H1 (cell line): Measurements from ENCODE around the gene GLIS2. TPM values are rescaled to one million over a fixed set of nuclear protein-coding genes. Genes with fewer than 3 reads are reported as not detected.
A peak's percentile ranks its signal among the peaks of the same experiment; 100 is the strongest.

ENCODE experiments used
- ASH2L ChIP-seq: fragments of 200-600, 300-600 bp; sonication (generic); IDR thresholded peaks from one replicate; pipeline ENCODE4 v1.7.1; 2017; ENCODE audit warnings: low read length
- CHD1 ChIP-seq: IDR thresholded peaks from 2 replicates; pipeline ENCODE4 v1.6.1; 2012; ENCODE audit warnings: low read depth, low read length, improper control_type of control experiment
- CHD7 ChIP-seq: fragments of 300-600 bp; sonication (generic); IDR thresholded peaks from 2 replicates; pipeline ENCODE4 v1.7.1; 2012; ENCODE audit warnings: low read length, moderate library complexity, mild to moderate bottlenecking, inconsistent platforms; ENCODE audit not compliant: insufficient replicate concordance
- JUN ChIP-seq: IDR thresholded peaks from 2 replicates; pipeline ENCODE4 v1.6.1; 2011; ENCODE audit warnings: low read depth, mild to moderate bottlenecking, improper control_type of control experiment, low read length
- KDM4A ChIP-seq: IDR thresholded peaks from one replicate; pipeline ENCODE4 v1.7.1; 2012; ENCODE audit warnings: low read depth, mild to moderate bottlenecking, moderate library complexity, low read length, inconsistent platforms; ENCODE audit not compliant: severe bottlenecking
- NRF1 ChIP-seq: IDR thresholded peaks from 2 replicates; pipeline ENCODE4 v1.6.1; 2011; ENCODE audit warnings: mild to moderate bottlenecking, low read depth, low read length, improper control_type of control experiment
- POLR2AphosphoS5 ChIP-seq: IDR thresholded peaks from 2 replicates; pipeline ENCODE4 v1.6.1; 2011; ENCODE audit warnings: low read depth, low read length
- SP1 ChIP-seq: IDR thresholded peaks from 2 replicates; pipeline ENCODE4 v1.6.1; 2011; ENCODE audit warnings: low read depth, low read length
- SUZ12 ChIP-seq: fragments of 200-600 bp; sonication (generic); IDR thresholded peaks from 2 replicates; pipeline ENCODE4 v1.6.1; 2012; ENCODE audit warnings: mild to moderate bottlenecking, inconsistent platforms, low read length, moderate library complexity, mixed read lengths
- TAF1 ChIP-seq: IDR thresholded peaks from 2 replicates; pipeline ENCODE4 v1.6.1; 2011; ENCODE audit warnings: mild to moderate bottlenecking, low read depth, low read length
- ZNF274 ChIP-seq: IDR thresholded peaks from 2 replicates; pipeline ENCODE4 v1.7.0; 2012; ENCODE audit warnings: low read length, borderline replicate concordance; ENCODE audit errors: extremely low read depth
- polyA plus RNA-seq, 7 experiments: library from polyadenylated mRNA; depleted of rRNA in 3 of 7; stranded (reverse) in 5 of 7; unstranded in 2 of 7; fragments of >200 nt in 5 of 7; fragments of 200-250 nt in 2 of 7; gene quantifications; 1 replicate in 5 of 7; 2 replicates in 1 of 7; 4 replicates in 1 of 7; pipeline versions ENCODE4 v1.2.1 to v1.2.3, GENCODE V29; 2011 to 2013; ENCODE audit warnings: missing spikeins in 2 of 7, mixed read lengths in 2 of 7
- total RNA-seq: library from RNA; stranded (reverse); fragmentation: NEBNext Ultra II Directional; extraction: Animal tissue kit (Norgen Biotek cat#: 25700); gene quantifications from 2 replicates; pipeline ENCODE4 v1.2.1, GENCODE V29; 2021

Gene GLIS2
- total and polyA plus RNA-seq, 2 of the 8 experiments (the other 6 are each of a cell fraction or from before 2014, with no cell fraction given), result 4.3 to 17.4 TPM

GRCh38 chr16:4307215-4308037 is 8.4 kb upstream of the GLIS2 start (continued):
- TF ChIP-seq CHD7 (no peak), NRF1 (no peak), SP1 (0 out of 2 replicates have a peak, but pooled peaks have one; percentile 75), ZNF274 (no peak), SUZ12 (no peak), JUN (peak; percentile 87), TAF1 (no peak), POLR2AphosphoS5 (no peak), ASH2L (peak; percentile 17), KDM4A (no peak), CHD1 (no peak)
